ENCODE measurements around the gene NEK5. TPM values are rescaled to one million over a fixed set of nuclear protein-coding genes. Genes with fewer than 3 reads are reported as not detected.
A peak's percentile ranks its signal among the peaks of the same experiment; 100 is the strongest.

The NEK5 gene
- total RNA-seq, 1 donor from 2014 or later = 0.50 TPM

GRCh38 chr13:52010890-52011631 lies 117.8 kb downstream of the NEK5 start, which contains the start of gene ATP7B:
ATP7B (minus strand) TSS chr13:52011450; CDS start chr13:52011337, 113 bp downstream.
- Histone ChIP-seq H3K4me1 (ENCODE audit: insufficient read depth, low read length) (peaks cover 4% of the 10 kb centered on the region), H3K4me2 (ENCODE audit: low read length) (peak within 1 kb of the TSS; percentile 98), H3K79me2 (ENCODE audit: insufficient read depth, low read length) (peaks cover 40% of the 10 kb centered on the region), H2AFZ (ENCODE audit: low read depth, low read length) (peak within 1 kb of the TSS; percentile 100), H3K27me3 (ENCODE audit: insufficient read depth, low read length) (peaks cover 12% of the 10 kb centered on the region), H3K9me3 (ENCODE audit: insufficient read depth, low read depth, low read length) (no peaks in the 10 kb centered on the region), H3K9ac (ENCODE audit: low read length) (peak within 1 kb of the TSS; percentile 96), H3K4me3 (ENCODE audit: insufficient read depth, low read depth, low read length) (peak within 1 kb of the TSS; percentile 100), H3K36me3 (ENCODE audit: insufficient read depth, low read length) (no peaks in the 10 kb centered on the region), H4K20me1 (ENCODE audit: insufficient read depth, low read length) (peaks cover 16% of the 10 kb centered on the region), H3K27ac (ENCODE audit: low read depth, low read length) (peak within 1 kb of the TSS; percentile 95)
- H3K27me3 Mint-ChIP-seq (ENCODE audit: low read depth, unreplicated experiment) = peaks cover 9% of the 10 kb centered on the region
- peaks cover 7% of the 10 kb centered on the region for H3K9me3 Mint-ChIP-seq (ENCODE audit: unreplicated experiment)
- H3K4me3 Mint-ChIP-seq (ENCODE audit: unreplicated experiment) = peak within 1 kb of the TSS; percentile 99
- TF ChIP-seq CTCF (IDR thresholded peaks at IDR 0.05; ENCODE audit: insufficient read depth, low read depth, low read length) (peak; percentile 12), EZH2 (IDR thresholded peaks at IDR 0.05; ENCODE audit: insufficient read depth, low read length) (no peak)
- H3K4me1 Mint-ChIP-seq (ENCODE audit: low read depth, unreplicated experiment) = peaks cover 3% of the 10 kb centered on the region
- peak within 1 kb of the TSS; percentile 99 for H3K27ac Mint-ChIP-seq (ENCODE audit: unreplicated experiment)
- FAIRE-seq (no peak), DNase-seq (ENCODE audit: low read depth) (no peak)
- peaks cover 11% of the 10 kb centered on the region for H3K36me3 Mint-ChIP-seq (ENCODE audit: low read depth, unreplicated experiment)

- FAIRE-seq = no peak
- H3K79me2 ChIP-seq (ENCODE audit: insufficient read depth, low read length) = peaks cover 29% of the 10 kb centered on the region
- H3K27me3 ChIP-seq (ENCODE audit: insufficient read depth, low read length) = peaks cover 12% of the 10 kb centered on the region
- no peaks in the 10 kb centered on the region for H3K36me3 ChIP-seq (ENCODE audit: insufficient read depth, low read length)
- no peak overlapping the region for H3K9ac ChIP-seq (ENCODE audit: low read length)
- peaks cover 8% of the 10 kb centered on the region for H3K36me3 Mint-ChIP-seq (ENCODE audit: low read depth, unreplicated experiment)
- peaks cover 3% of the 10 kb centered on the region for H3K9me3 Mint-ChIP-seq (ENCODE audit: unreplicated experiment)
- no peak overlapping the region for H3K27ac ChIP-seq (ENCODE audit: low read depth, low read length)
- H2AFZ ChIP-seq (ENCODE audit: low read depth, low read length) = no peak overlapping the region
- no peak overlapping the region for H3K4me3 Mint-ChIP-seq (ENCODE audit: unreplicated experiment)
- H3K27ac Mint-ChIP-seq (ENCODE audit: unreplicated experiment) = no peak overlapping the region
- H3K4me1 Mint-ChIP-seq (ENCODE audit: low read depth, unreplicated experiment) = peaks cover 3% of the 10 kb centered on the region
- peaks cover 9% of the 10 kb centered on the region for H3K27me3 Mint-ChIP-seq (ENCODE audit: low read depth, unreplicated experiment)
- H3K4me2 ChIP-seq (ENCODE audit: low read length) = no peak overlapping the region
- H3K9me3 ChIP-seq (ENCODE audit: insufficient read depth, low read depth, low read length) = no peaks in the 10 kb centered on the region
- H3K4me3 ChIP-seq (ENCODE audit: insufficient read depth, low read depth, low read length) = no peak overlapping the region
- peaks cover 6% of the 10 kb centered on the region for H4K20me1 ChIP-seq (ENCODE audit: insufficient read depth, low read length)
- TF ChIP-seq CTCF (IDR thresholded peaks at IDR 0.05; ENCODE audit: insufficient read depth, low read depth, low read length) (no peak), EZH2 (IDR thresholded peaks at IDR 0.05; ENCODE audit: insufficient read depth, low read length) (no peak)
- H3K4me1 ChIP-seq (ENCODE audit: insufficient read depth, low read length) = peaks cover 4% of the 10 kb centered on the region
- no peak for DNase-seq (ENCODE audit: low read depth)
These were observed 118.9 kb downstream of the NEK5 start for GRCh38 chr13:52009946-52010345.

Data from astrocyte (in vitro differentiated cells and primary cell).